WTC11 (cell line): ENCODE data around the gene MCMBP. TPM values are rescaled to one million over a fixed set of nuclear protein-coding genes. Genes with fewer than 3 reads are reported as not detected.
A peak's percentile ranks its signal among the peaks of the same experiment; 100 is the strongest.
"Not testable (repeated sequence)": the region's sequence is repeated elsewhere in the genome, so short reads cannot be mapped to it uniquely, and the experiment has no call there.

Experiments
- ATAC-seq: fragments of 200-7000 bp; cut with Tn5 transposase; 2 replicates; pipeline ENCODE4 v1.10.0; 2021; ENCODE audit warnings: mild to moderate bottlenecking, moderate library complexity
- CTCF ChIA-PET: fragments of 300-600 bp; sonication (Branson Sonifier 250); formaldehyde crosslinking; loops from one replicate; lab custom pipeline; 2021; ENCODE audit warnings: antibody characterized with exemption; lab: Charles Lee
- POLR2A ChIA-PET: fragments of 350-600 bp; sonication (Branson Sonifier 250); formaldehyde crosslinking; loops from one replicate; lab custom pipeline; 2021; ENCODE audit warnings: antibody characterized with exemption; lab: Charles Lee
- DNase-seq: peaks from one replicate; pipeline ENCODE4 v3.0.0; 2021; ENCODE audit warnings: low spot score
- H3K27ac Mint-ChIP-seq: 2 replicates; pipeline ENCODE4 v1.8.0; 2021; ENCODE audit warnings: mixed read lengths
- H3K27me3 Mint-ChIP-seq: 2 replicates; pipeline ENCODE4 v1.8.0; 2021; ENCODE audit warnings: low read depth, mild to moderate bottlenecking, moderate library complexity, mixed read lengths
- H3K36me3 Mint-ChIP-seq: 2 replicates; pipeline ENCODE4 v1.8.0; 2021; ENCODE audit warnings: mixed read lengths
- H3K4me1 Mint-ChIP-seq: 2 replicates; pipeline ENCODE4 v1.8.0; 2022; ENCODE audit warnings: mixed read lengths
- H3K4me3 Mint-ChIP-seq: 2 replicates; pipeline ENCODE4 v1.8.0; 2021; ENCODE audit warnings: mild to moderate bottlenecking, moderate library complexity, mixed read lengths
- H3K9me3 Mint-ChIP-seq: 2 replicates; pipeline ENCODE4 v1.8.0; 2021; ENCODE audit warnings: mixed read lengths
- ATF1 ChIP-seq: sonication (generic); formaldehyde crosslinking; IDR thresholded peaks from 2 replicates; pipeline ENCODE4 v1.8.1; 2023; ENCODE audit warnings: mild to moderate bottlenecking, moderate library complexity, missing genetic modification reagents
- CBFB ChIP-seq: sonication (generic); formaldehyde crosslinking; IDR thresholded peaks from 2 replicates; pipeline ENCODE4 v1.8.1; 2022; ENCODE audit warnings: mild to moderate bottlenecking, low read depth, missing genetic modification reagents
- CTCF ChIP-seq: fragments of 200-600 bp; IDR thresholded peaks from 2 replicates; pipeline ENCODE4 v1.8.0; 2022; ENCODE audit warnings: antibody characterized with exemption
- ELF4 ChIP-seq: sonication (generic); formaldehyde crosslinking; IDR thresholded peaks from 2 replicates; pipeline ENCODE4 v1.8.1; 2022; ENCODE audit warnings: low read depth, mild to moderate bottlenecking, moderate library complexity, missing genetic modification reagents
- FOXP4 ChIP-seq: sonication (generic); formaldehyde crosslinking; IDR thresholded peaks from 2 replicates; pipeline ENCODE4 v1.8.0; 2022; ENCODE audit warnings: mild to moderate bottlenecking, missing genetic modification reagents
- GTF2I ChIP-seq: fragments of 250-450 bp; sonication (Bioruptor Pico); conservative IDR thresholded peaks from 2 replicates; pipeline ENCODE4 v1.4.0; 2021; ENCODE audit warnings: mild to moderate bottlenecking
- KAT7 ChIP-seq: sonication (generic); formaldehyde crosslinking; IDR thresholded peaks from 2 replicates; pipeline ENCODE4 v1.8.1; 2023; ENCODE audit warnings: missing genetic modification reagents, mild to moderate bottlenecking, borderline replicate concordance
- SOX15 ChIP-seq: fragments of 250-450 bp; sonication (Bioruptor Pico); IDR thresholded peaks from 2 replicates; pipeline ENCODE4 v1.9.0; 2021; ENCODE audit warnings: mild to moderate bottlenecking
- TCF7 ChIP-seq: sonication (generic); formaldehyde crosslinking; IDR thresholded peaks from 2 replicates; pipeline ENCODE4 v1.8.0; 2022; ENCODE audit warnings: mild to moderate bottlenecking, low read depth, missing genetic modification reagents, moderate library complexity
- USF1 ChIP-seq: sonication (generic); formaldehyde crosslinking; IDR thresholded peaks from 2 replicates; pipeline ENCODE4 v1.8.0; 2022; ENCODE audit warnings: mild to moderate bottlenecking, missing genetic modification reagents
- ZBTB21 ChIP-seq: sonication (generic); formaldehyde crosslinking; IDR thresholded peaks from 2 replicates; pipeline ENCODE4 v1.8.1; 2023; ENCODE audit warnings: mild to moderate bottlenecking, missing genetic modification reagents, borderline replicate concordance
- ZMAT4 ChIP-seq: fragments of 250-450 bp; sonication (Bioruptor Pico); IDR thresholded peaks from 2 replicates; pipeline ENCODE4 v1.9.0; 2021; ENCODE audit warnings: mild to moderate bottlenecking
- ZNF138 ChIP-seq: sonication (generic); formaldehyde crosslinking; conservative IDR thresholded peaks from 2 replicates; pipeline ENCODE4 v1.8.1; 2022; ENCODE audit warnings: mild to moderate bottlenecking, moderate library complexity, missing genetic modification reagents
- ZNF317 ChIP-seq: sonication (generic); formaldehyde crosslinking; IDR thresholded peaks from 2 replicates; pipeline ENCODE4 v1.8.1; 2023; ENCODE audit warnings: low read depth, mild to moderate bottlenecking, moderate library complexity, missing genetic modification reagents, borderline replicate concordance
- total RNA-seq: library from RNA; stranded (reverse); gene quantifications from 3 replicates; pipeline ENCODE4 v1.2.3, GENCODE V29; 2021
- TF ChIP-seq, protein P1 (sequence below): fragments of 250-450 bp; sonication (Bioruptor Pico); IDR thresholded peaks from 2 replicates; pipeline ENCODE4 v1.9.0; 2021; ENCODE audit warnings: mild to moderate bottlenecking

Gene MCMBP
- total RNA-seq, 1 experiment from 2014 or later, result 64.7 TPM

DNA sequence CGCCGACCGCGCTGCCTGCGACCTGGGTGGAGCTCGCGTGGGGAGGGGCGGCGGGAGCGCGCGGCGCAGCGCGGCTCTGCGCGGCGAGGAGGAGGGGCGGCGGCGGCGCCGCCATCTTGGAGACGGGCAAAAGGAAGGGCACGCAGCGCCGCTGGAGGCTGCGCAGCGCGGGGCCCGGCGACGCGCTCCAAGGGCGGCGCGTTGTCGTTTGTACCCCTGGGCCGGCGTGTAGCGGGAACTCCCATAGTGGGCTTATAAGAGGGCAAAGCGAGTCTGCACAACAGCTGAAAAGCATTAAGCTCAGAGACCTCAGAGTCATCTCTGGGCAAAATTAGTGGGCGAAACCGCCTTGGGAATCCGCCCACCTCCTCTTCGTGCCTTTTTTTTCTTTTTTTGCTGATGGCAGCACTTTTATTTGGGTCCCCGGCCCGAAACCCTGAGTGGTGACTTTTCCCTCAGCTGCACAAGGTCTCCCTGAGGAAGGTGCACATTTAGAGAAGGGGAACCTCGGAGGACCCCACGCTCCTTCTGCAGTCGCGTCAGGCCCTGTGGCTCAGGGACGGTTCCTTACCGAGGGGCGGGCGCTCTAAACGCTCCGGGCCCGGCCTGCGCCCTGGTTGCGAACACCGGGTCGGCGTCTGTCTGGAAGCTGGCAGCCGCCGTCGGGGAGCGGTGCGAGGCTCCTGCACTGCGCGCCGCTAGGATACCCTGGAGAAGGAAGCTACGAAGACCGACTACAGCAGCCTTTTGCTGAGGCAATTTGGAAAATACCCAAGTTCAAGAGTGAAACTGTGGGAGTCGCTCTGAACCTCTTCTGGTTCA, 428 bp upstream of the MCMBP start (continued):
- TF ChIP-seq, protein P1, sequence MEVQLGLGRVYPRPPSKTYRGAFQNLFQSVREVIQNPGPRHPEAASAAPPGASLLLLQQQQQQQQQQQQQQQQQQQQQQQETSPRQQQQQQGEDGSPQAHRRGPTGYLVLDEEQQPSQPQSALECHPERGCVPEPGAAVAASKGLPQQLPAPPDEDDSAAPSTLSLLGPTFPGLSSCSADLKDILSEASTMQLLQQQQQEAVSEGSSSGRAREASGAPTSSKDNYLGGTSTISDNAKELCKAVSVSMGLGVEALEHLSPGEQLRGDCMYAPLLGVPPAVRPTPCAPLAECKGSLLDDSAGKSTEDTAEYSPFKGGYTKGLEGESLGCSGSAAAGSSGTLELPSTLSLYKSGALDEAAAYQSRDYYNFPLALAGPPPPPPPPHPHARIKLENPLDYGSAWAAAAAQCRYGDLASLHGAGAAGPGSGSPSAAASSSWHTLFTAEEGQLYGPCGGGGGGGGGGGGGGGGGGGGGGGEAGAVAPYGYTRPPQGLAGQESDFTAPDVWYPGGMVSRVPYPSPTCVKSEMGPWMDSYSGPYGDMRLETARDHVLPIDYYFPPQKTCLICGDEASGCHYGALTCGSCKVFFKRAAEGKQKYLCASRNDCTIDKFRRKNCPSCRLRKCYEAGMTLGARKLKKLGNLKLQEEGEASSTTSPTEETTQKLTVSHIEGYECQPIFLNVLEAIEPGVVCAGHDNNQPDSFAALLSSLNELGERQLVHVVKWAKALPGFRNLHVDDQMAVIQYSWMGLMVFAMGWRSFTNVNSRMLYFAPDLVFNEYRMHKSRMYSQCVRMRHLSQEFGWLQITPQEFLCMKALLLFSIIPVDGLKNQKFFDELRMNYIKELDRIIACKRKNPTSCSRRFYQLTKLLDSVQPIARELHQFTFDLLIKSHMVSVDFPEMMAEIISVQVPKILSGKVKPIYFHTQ (CRISPR knock-in tag), result no peak
- TF ChIP-seq FOXP4 (CRISPR knock-in tag) (no peak), TCF7 (CRISPR knock-in tag) (no peak), KAT7 (CRISPR knock-in tag) (peak; percentile 35; the same call in 1 of the 2 replicates), USF1 (CRISPR knock-in tag) (peak; percentile 32; the same call in 1 of the 2 replicates), CTCF (no peak), ZBTB21 (CRISPR knock-in tag) (no peak), ZNF317 (no peak), SOX15 (no peak), ZMAT4 (no peak), GTF2I (CRISPR knock-in tag) (no peak), CBFB (peak; percentile 2; the same call in 1 of the 2 replicates), ZNF138 (CRISPR knock-in tag) (no peak)
- TF ChIP-seq, all 79 proteins: peak for 17

- POLR2A ChIA-PET, result interaction anchor here (0.7 to 1.3 kb wide), 7 partner anchors 9 to 286 kb away, joined by 3 to 8 read pairs (median 3); partner anchors contain the start of genes BAG3 and SEC23IP
- peak; percentile 71 for DNase-seq
- Mint-ChIP-seq H3K27ac (peak overlapping the region; percentile 82), H3K4me3 (peak overlapping the region; percentile 94), H3K9me3 (no peaks in the 10 kb centered on the region), H3K4me1 (peaks cover 38% of the 10 kb centered on the region)
- peak; percentile 60 for ATAC-seq
- CTCF ChIA-PET, result interaction anchor here (0.8 to 2.9 kb wide), 6 partner anchors 10 to 185 kb away, joined by 3 to 21 read pairs (median 8); partner anchors contain the start of gene SEC23IP
- TF ChIP-seq ELF4 (0 out of 2 replicates have a peak, but pooled peaks have one; percentile 15), ATF1 (CRISPR knock-in tag) (no peak)
- TF ChIP-seq, all 79 proteins: peak for 1
- no peaks in the 10 kb centered on the region for H3K36me3 Mint-ChIP-seq
- H3K27me3 Mint-ChIP-seq, result no peaks in the 10 kb centered on the region
Measured at GRCh38 chr10:119871881-119872609, 598 bp downstream of the MCMBP start.

DNA sequence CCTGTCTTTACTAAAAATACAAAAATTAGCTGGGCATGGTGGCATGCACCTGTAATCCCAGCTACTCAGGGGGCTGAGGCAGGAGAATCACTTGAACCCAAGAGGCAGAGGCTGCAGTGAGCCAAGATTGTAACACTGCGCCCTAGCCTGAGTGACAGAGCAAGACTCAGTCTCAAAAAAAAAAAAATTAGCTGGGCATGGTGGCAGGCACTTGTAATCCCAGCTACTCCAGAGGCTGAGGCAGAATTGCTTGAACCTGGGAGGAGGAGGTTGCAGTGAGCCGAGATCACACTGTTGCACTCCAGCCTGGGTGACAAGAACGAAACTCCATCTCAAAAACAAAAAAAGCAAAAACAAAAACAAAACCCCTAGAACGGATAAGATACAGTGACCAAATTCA, 3.2 kb downstream of the MCMBP start:
- Mint-ChIP-seq H3K27ac (peak overlapping the region; percentile 41; the same call in 1 of the 2 replicates), H3K4me3 (0 out of 2 replicates have a peak overlapping the region, but pooled peaks have one; percentile 1)
- DNase-seq, result not testable (repeated sequence)

More for the DNA sequence above, 3.2 kb downstream of the MCMBP start:
- POLR2A ChIA-PET, result interaction anchor here (0.7 kb wide), 1 partner anchor 182 kb away, joined by 3 read pairs; no protein-coding TSS in a partner anchor
- ATAC-seq, H3K27me3 Mint-ChIP-seq, H3K9me3 Mint-ChIP-seq: not testable (repeated sequence)
- peaks cover 38% of the 10 kb centered on the region for H3K4me1 Mint-ChIP-seq
- CTCF ChIA-PET, result interaction anchor here (1.4 kb wide), 1 partner anchor 144 kb away, joined by 3 read pairs; the partner anchor contains the start of gene INPP5F
- H3K36me3 Mint-ChIP-seq, result peaks cover 15% of the 10 kb centered on the region
